Stimulated activated CD4-positive, alpha-beta T cell treated with anti-CD3 and anti-CD28 coated beads, Interleukin-1b, Interleukin-23, amount 100 ng/mL, for 4 hours (primary cell): ENCODE data around the gene ISM2.

Experiments used
- DNase-seq, 2 donors: peaks; one replicate each; pipeline ENCODE4 v3.0.0-alpha.2; 2020; ENCODE audit warnings: low read depth in 2 of 2

The ISM2 gene

GRCh38 chr14:77469067-77469505 is 29.5 kb downstream of the ISM2 start:
- no peak for DNase-seq

GRCh38 chr14:77467801-77468200 is 30.8 kb downstream of the ISM2 start:
- no peak for DNase-seq

GRCh38 chr14:77459072-77459723 is 39.4 kb downstream of the ISM2 start:
- DNase-seq: peak; percentile 30 to 39

GRCh38 chr14:77458249-77458950 is 40.2 kb downstream of the ISM2 start:
- DNase-seq: peak in 1 of 2 donors; percentile 22

- DNase-seq: peak; percentile 73 to 83
Measured at GRCh38 chr14:77457522-77458248, 40.9 kb downstream of the ISM2 start, which contains the start of the genes AHSA1 and VIPAS39. Gene AHSA1 (plus strand): TSS chr14:77458093. CDS start chr14:77458190, 97 bp downstream. Gene VIPAS39 (minus strand): TSS chr14:77457601. CDS start chr14:77454102, 3,499 bp downstream.

- DNase-seq: no peak
Measured at GRCh38 chr14:77457115-77457521, 41.5 kb downstream of the ISM2 start.

GRCh38 chr14:77455966-77456640 is 42.5 kb downstream of the ISM2 start:
- no peak for DNase-seq

GRCh38 chr14:77442196-77442595 is 56.4 kb downstream of the ISM2 start:
- DNase-seq: no peak

- DNase-seq: no peak
Measured at GRCh38 chr14:77439861-77440260, 58.8 kb downstream of the ISM2 start.

GRCh38 chr14:77438596-77438995 is 60.0 kb downstream of the ISM2 start:
- DNase-seq: no peak

- no peak for DNase-seq
Measured at GRCh38 chr14:77436042-77436441, 62.6 kb downstream of the ISM2 start.

GRCh38 chr14:77426396-77426795 is 72.2 kb downstream of the ISM2 start:
- DNase-seq: no peak

GRCh38 chr14:77424862-77425261 is 73.8 kb downstream of the ISM2 start:
- DNase-seq: no peak
